ENCODE results near the gene KRTAP4-9.
"Not testable (repeated sequence)": the region's sequence is repeated elsewhere in the genome, so short reads cannot be mapped to it uniquely, and the experiment has no call there.

Gene KRTAP4-9

GRCh38 chr17:41131979-41132378 lies 26.8 kb downstream of the KRTAP4-9 start:
- DNase-seq (ENCODE audit: low read depth): no peak

GRCh38 chr17:41133880-41134735 lies 28.9 kb downstream of the KRTAP4-9 start:
- no peak for DNase-seq (ENCODE audit: low read depth)

- DNase-seq (ENCODE audit: low read depth): not testable (repeated sequence)
Observed at GRCh38 chr17:41139865-41140264, 34.7 kb downstream of the KRTAP4-9 start.

GRCh38 chr17:41140360-41141131 lies 35.4 kb downstream of the KRTAP4-9 start, which contains the start of gene KRTAP4-6:
KRTAP4-6 (minus strand) TSS chr17:41140544; CDS start chr17:41140487, 57 bp downstream.
- no peak for DNase-seq (ENCODE audit: low read depth)

GRCh38 chr17:41141361-41141760 lies 36.2 kb downstream of the KRTAP4-9 start:
- no peak for DNase-seq (ENCODE audit: low read depth)

GRCh38 chr17:41144846-41145245 lies 39.7 kb downstream of the KRTAP4-9 start:
- DNase-seq (ENCODE audit: low read depth): no peak

GRCh38 chr17:41145261-41145660 lies 40.1 kb downstream of the KRTAP4-9 start:
- DNase-seq (ENCODE audit: low read depth): no peak

- no peak for DNase-seq (ENCODE audit: low read depth)
Observed at GRCh38 chr17:41147531-41148204, 42.5 kb downstream of the KRTAP4-9 start.

GRCh38 chr17:41148971-41149651 lies 43.9 kb downstream of the KRTAP4-9 start:
- DNase-seq (ENCODE audit: low read depth): not testable (repeated sequence)

- no peak for DNase-seq (ENCODE audit: low read depth)
Observed at GRCh38 chr17:41149652-41149985, 44.4 kb downstream of the KRTAP4-9 start, which contains the start of gene KRTAP4-5. KRTAP4-5 (minus strand) TSS chr17:41149825; CDS start chr17:41149767, 58 bp downstream.

GRCh38 chr17:41150026-41150425 lies 44.8 kb downstream of the KRTAP4-9 start:
- DNase-seq (ENCODE audit: low read depth): no peak

GRCh38 chr17:41151525-41151924 lies 46.3 kb downstream of the KRTAP4-9 start:
- no peak for DNase-seq (ENCODE audit: low read depth)

- no peak for DNase-seq (ENCODE audit: low read depth)
Observed at GRCh38 chr17:41153856-41154255, 48.7 kb downstream of the KRTAP4-9 start.

All from stimulated activated CD8-positive, alpha-beta memory T cell treated with anti-CD3 and anti-CD28 coated beads, Interleukin-15, amount 100 ng/mL, for 1 hour (primary cell).